HEK293 (cell line): Measurements from ENCODE around the gene CCDC71L.

ENCODE experiments used
- GLIS1 ChIP-seq: fragments of 450-650 bp; formaldehyde crosslinking; IDR thresholded peaks from 2 replicates; pipeline ENCODE4 v1.5.1; 2016; ENCODE audit warnings: missing biosample characterization, missing genetic modification characterization
- GLIS2 ChIP-seq: fragments of 450-650 bp; formaldehyde crosslinking; IDR thresholded peaks from 2 replicates; pipeline ENCODE4 v1.5.1; 2016; ENCODE audit warnings: missing biosample characterization, missing genetic modification characterization
- HOXC10 ChIP-seq: sonication (generic); formaldehyde crosslinking; IDR thresholded peaks from 2 replicates; pipeline ENCODE4 v1.8.1; 2023; ENCODE audit warnings: mild to moderate bottlenecking, missing genetic modification reagents
- IKZF3 ChIP-seq: fragments of 450-650 bp; IDR thresholded peaks from 2 replicates; pipeline ENCODE4 v1.5.0; 2018; ENCODE audit warnings: missing biosample characterization, mild to moderate bottlenecking, missing genetic modification characterization, moderate library complexity
- KLF16 ChIP-seq: fragments of 450-650 bp; formaldehyde crosslinking; IDR thresholded peaks from 2 replicates; pipeline ENCODE4 v1.5.1; 2017; ENCODE audit warnings: missing biosample characterization, missing genetic modification characterization
- KLF8 ChIP-seq: fragments of 450-650 bp; formaldehyde crosslinking; IDR thresholded peaks from 2 replicates; pipeline ENCODE4 v1.5.1; 2016; ENCODE audit warnings: missing biosample characterization, missing genetic modification characterization
- SALL2 ChIP-seq: fragments of 450-650 bp; formaldehyde crosslinking; IDR thresholded peaks from 2 replicates; pipeline ENCODE4 v1.5.0; 2017; ENCODE audit warnings: missing biosample characterization, mild to moderate bottlenecking, missing genetic modification characterization, borderline replicate concordance
- SCRT2 ChIP-seq: fragments of 450-650 bp; formaldehyde crosslinking; IDR thresholded peaks from 2 replicates; pipeline ENCODE4 v1.5.1; 2016; ENCODE audit warnings: missing biosample characterization, missing genetic modification characterization
- ZFP37 ChIP-seq: fragments of 450-650 bp; formaldehyde crosslinking; IDR thresholded peaks from 2 replicates; pipeline ENCODE4 v1.5.1; 2016; ENCODE audit warnings: missing biosample characterization, missing genetic modification characterization
- ZIC2 ChIP-seq: fragments of 450-650 bp; formaldehyde crosslinking; IDR thresholded peaks from 2 replicates; pipeline ENCODE4 v1.5.1; 2016; ENCODE audit warnings: missing biosample characterization, missing genetic modification characterization
- ZNF157 ChIP-seq: fragments of 450-650 bp; formaldehyde crosslinking; IDR thresholded peaks from 2 replicates; pipeline ENCODE4 v1.5.1; 2016; ENCODE audit warnings: missing biosample characterization, missing genetic modification characterization
- ZNF2 ChIP-seq: fragments of 450-650 bp; formaldehyde crosslinking; IDR thresholded peaks from 2 replicates; pipeline ENCODE4 v1.5.1; 2016; ENCODE audit warnings: missing biosample characterization, missing genetic modification characterization
- ZNF274 ChIP-seq, 2 experiments: fragments of 200-500 bp in 1 of 2; fragments of 450-650 bp in 1 of 2; sonication (Bioruptor generic) in 1 of 2; formaldehyde crosslinking in 1 of 2; IDR thresholded peaks; 2 replicates each; pipeline versions ENCODE4 v1.5.1 to v1.6.1; 2014 to 2016; ENCODE audit warnings: borderline replicate concordance in 1 of 2, inconsistent platforms in 1 of 2, low read length in 1 of 2, missing biosample characterization in 1 of 2, missing genetic modification characterization in 1 of 2
- ZNF350 ChIP-seq: fragments of 450-650 bp; formaldehyde crosslinking; IDR thresholded peaks from 2 replicates; pipeline ENCODE4 v1.5.0; 2017; ENCODE audit warnings: missing biosample characterization, mild to moderate bottlenecking, missing genetic modification characterization
- ZNF391 ChIP-seq: fragments of 450-650 bp; formaldehyde crosslinking; IDR thresholded peaks from 2 replicates; pipeline ENCODE4 v1.5.1; 2016; ENCODE audit warnings: low read depth, missing biosample characterization, missing genetic modification characterization, borderline replicate concordance
- ZNF426 ChIP-seq: fragments of 450-650 bp; formaldehyde crosslinking; IDR thresholded peaks from 2 replicates; pipeline ENCODE4 v1.5.1; 2017; ENCODE audit warnings: missing biosample characterization, missing genetic modification characterization, mild to moderate bottlenecking, inconsistent platforms, moderate library complexity
- ZNF768 ChIP-seq: fragments of 450-650 bp; formaldehyde crosslinking; IDR thresholded peaks from 2 replicates; pipeline ENCODE4 v1.5.1; 2018; ENCODE audit warnings: missing biosample characterization, mild to moderate bottlenecking, missing genetic modification characterization
- ZSCAN30 ChIP-seq: fragments of 450-650 bp; IDR thresholded peaks from 2 replicates; pipeline ENCODE4 v1.5.1; 2018; ENCODE audit warnings: missing biosample characterization, mild to moderate bottlenecking, missing genetic modification characterization, moderate library complexity
- TF ChIP-seq, protein P1 (sequence below): fragments of 450-650 bp; formaldehyde crosslinking; conservative IDR thresholded peaks from 2 replicates; pipeline ENCODE4 v1.5.1; 2016; ENCODE audit warnings: low read depth, missing biosample characterization, missing genetic modification characterization
- TF ChIP-seq, protein P2 (sequence below): fragments of 450-650 bp; formaldehyde crosslinking; conservative IDR thresholded peaks from 2 replicates; pipeline ENCODE4 v1.5.1; 2016; ENCODE audit warnings: low read depth, missing biosample characterization, missing genetic modification characterization
- TF ChIP-seq, protein P3 (sequence below): fragments of 450-650 bp; formaldehyde crosslinking; IDR thresholded peaks from 2 replicates; pipeline ENCODE4 v1.5.1; 2017; ENCODE audit warnings: missing biosample characterization, missing genetic modification characterization
- TF ChIP-seq, protein P4 (sequence below): fragments of 450-650 bp; formaldehyde crosslinking; IDR thresholded peaks from 2 replicates; pipeline ENCODE4 v1.5.1; 2016; ENCODE audit warnings: missing biosample characterization, missing genetic modification characterization
- TF ChIP-seq, protein P5 (sequence below): fragments of 450-650 bp; formaldehyde crosslinking; IDR thresholded peaks from 2 replicates; pipeline ENCODE4 v1.5.1; 2016; ENCODE audit warnings: missing biosample characterization, missing genetic modification characterization

CCDC71L gene

DNA sequence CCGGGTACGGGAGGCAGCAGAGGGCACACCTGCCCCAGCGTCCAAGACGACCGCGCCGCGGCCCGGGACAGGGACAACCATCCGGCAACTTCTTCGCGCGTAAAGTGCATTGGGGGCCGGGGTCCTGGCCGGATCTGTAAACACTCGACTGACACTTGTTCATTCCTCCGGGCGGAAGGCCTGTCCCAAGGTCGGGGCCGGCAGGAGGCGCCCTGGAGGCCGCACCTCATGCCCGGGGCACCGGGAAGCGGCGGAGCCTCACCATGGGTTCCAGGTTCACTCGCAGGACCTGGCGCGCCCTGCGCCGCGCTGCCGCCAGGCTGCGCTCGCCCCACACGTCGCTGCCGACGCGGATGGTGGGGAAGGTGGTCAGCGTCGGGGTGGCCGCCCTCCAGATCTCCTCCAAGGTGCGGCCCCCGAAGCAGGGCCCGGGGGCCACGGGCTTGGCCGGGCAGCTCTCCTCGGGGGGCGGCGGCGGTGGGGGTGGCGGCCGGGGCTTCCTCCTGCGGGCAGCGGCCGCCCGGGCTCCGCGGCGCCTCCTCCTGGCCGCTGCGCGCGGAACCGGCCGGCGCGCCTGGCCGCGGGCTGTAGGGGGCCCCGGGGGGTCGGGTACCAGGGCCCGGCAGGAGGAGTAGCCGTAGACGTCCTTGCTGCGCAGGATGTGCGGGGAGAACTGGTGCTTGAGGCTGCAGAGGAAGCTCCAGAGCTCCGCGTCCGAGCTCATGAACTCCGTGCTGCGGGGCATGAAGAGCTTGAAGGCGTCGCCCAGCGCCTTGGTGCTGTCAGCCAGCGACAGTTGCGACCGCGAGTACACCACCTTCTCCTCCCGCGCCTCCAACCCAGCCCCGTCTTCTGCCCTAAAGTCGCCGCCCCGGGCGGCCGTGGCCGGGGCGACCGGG, 746 bp downstream of the CCDC71L start (continued):
- TF ChIP-seq, protein P1, sequence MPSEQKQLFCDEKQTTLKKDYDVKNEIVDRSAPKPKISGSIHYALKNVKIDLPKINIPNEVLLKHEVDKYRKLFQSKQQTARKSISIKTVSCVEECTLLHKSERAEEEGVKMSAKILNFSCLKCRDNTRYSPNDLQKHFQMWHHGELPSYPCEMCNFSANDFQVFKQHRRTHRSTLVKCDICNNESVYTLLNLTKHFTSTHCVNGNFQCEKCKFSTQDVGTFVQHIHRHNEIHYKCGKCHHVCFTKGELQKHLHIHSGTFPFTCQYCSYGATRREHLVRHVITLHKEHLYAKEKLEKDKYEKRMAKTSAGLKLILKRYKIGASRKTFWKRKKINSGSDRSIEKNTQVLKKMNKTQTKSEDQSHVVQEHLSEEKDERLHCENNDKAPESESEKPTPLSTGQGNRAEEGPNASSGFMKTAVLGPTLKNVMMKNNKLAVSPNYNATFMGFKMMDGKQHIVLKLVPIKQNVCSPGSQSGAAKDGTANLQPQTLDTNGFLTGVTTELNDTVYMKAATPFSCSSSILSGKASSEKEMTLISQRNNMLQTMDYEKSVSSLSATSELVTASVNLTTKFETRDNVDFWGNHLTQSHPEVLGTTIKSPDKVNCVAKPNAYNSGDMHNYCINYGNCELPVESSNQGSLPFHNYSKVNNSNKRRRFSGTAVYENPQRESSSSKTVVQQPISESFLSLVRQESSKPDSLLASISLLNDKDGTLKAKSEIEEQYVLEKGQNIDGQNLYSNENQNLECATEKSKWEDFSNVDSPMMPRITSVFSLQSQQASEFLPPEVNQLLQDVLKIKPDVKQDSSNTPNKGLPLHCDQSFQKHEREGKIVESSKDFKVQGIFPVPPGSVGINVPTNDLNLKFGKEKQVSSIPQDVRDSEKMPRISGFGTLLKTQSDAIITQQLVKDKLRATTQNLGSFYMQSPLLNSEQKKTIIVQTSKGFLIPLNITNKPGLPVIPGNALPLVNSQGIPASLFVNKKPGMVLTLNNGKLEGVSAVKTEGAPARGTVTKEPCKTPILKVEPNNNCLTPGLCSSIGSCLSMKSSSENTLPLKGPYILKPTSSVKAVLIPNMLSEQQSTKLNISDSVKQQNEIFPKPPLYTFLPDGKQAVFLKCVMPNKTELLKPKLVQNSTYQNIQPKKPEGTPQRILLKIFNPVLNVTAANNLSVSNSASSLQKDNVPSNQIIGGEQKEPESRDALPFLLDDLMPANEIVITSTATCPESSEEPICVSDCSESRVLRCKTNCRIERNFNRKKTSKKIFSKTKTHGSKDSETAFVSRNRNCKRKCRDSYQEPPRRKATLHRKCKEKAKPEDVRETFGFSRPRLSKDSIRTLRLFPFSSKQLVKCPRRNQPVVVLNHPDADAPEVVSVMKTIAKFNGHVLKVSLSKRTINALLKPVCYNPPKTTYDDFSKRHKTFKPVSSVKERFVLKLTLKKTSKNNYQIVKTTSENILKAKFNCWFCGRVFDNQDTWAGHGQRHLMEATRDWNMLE (tag by site-specific recombination), result no peak; the same call in 1 of the 2 replicates
- peak; percentile 94 for TF ChIP-seq SCRT2
- peak; percentile 76; the same call in 1 of the 2 replicates for TF ChIP-seq ZFP37 (tag by site-specific recombination)
- TF ChIP-seq ZSCAN30 (tag by site-specific recombination), result peak; percentile 80
- TF ChIP-seq SALL2, result no peak
- TF ChIP-seq, protein P2, sequence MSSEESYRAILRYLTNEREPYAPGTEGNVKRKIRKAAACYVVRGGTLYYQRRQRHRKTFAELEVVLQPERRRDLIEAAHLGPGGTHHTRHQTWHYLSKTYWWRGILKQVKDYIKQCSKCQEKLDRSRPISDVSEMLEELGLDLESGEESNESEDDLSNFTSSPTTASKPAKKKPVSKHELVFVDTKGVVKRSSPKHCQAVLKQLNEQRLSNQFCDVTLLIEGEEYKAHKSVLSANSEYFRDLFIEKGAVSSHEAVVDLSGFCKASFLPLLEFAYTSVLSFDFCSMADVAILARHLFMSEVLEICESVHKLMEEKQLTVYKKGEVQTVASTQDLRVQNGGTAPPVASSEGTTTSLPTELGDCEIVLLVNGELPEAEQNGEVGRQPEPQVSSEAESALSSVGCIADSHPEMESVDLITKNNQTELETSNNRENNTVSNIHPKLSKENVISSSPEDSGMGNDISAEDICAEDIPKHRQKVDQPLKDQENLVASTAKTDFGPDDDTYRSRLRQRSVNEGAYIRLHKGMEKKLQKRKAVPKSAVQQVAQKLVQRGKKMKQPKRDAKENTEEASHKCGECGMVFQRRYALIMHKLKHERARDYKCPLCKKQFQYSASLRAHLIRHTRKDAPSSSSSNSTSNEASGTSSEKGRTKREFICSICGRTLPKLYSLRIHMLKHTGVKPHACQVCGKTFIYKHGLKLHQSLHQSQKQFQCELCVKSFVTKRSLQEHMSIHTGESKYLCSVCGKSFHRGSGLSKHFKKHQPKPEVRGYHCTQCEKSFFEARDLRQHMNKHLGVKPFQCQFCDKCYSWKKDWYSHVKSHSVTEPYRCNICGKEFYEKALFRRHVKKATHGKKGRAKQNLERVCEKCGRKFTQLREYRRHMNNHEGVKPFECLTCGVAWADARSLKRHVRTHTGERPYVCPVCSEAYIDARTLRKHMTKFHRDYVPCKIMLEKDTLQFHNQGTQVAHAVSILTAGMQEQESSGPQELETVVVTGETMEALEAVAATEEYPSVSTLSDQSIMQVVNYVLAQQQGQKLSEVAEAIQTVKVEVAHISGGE, result peak; percentile 36; the same call in 1 of the 2 replicates
- no peak for TF ChIP-seq ZNF350 (tag by site-specific recombination)
- no peak for TF ChIP-seq ZNF157 (tag by site-specific recombination)
- TF ChIP-seq, protein P3, sequence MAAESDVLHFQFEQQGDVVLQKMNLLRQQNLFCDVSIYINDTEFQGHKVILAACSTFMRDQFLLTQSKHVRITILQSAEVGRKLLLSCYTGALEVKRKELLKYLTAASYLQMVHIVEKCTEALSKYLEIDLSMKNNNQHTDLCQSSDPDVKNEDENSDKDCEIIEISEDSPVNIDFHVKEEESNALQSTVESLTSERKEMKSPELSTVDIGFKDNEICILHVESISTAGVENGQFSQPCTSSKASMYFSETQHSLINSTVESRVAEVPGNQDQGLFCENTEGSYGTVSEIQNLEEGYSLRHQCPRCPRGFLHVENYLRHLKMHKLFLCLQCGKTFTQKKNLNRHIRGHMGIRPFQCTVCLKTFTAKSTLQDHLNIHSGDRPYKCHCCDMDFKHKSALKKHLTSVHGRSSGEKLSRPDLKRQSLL (tag by site-specific recombination), result peak; percentile 22; the same call in 1 of the 2 replicates
- peak; percentile 69; the same call in 1 of the 2 replicates for TF ChIP-seq IKZF3 (tag by site-specific recombination)
- no peak for TF ChIP-seq ZNF426 (tag by site-specific recombination)
- TF ChIP-seq GLIS1 (tag by site-specific recombination), result peak; percentile 69
- TF ChIP-seq, protein P4, sequence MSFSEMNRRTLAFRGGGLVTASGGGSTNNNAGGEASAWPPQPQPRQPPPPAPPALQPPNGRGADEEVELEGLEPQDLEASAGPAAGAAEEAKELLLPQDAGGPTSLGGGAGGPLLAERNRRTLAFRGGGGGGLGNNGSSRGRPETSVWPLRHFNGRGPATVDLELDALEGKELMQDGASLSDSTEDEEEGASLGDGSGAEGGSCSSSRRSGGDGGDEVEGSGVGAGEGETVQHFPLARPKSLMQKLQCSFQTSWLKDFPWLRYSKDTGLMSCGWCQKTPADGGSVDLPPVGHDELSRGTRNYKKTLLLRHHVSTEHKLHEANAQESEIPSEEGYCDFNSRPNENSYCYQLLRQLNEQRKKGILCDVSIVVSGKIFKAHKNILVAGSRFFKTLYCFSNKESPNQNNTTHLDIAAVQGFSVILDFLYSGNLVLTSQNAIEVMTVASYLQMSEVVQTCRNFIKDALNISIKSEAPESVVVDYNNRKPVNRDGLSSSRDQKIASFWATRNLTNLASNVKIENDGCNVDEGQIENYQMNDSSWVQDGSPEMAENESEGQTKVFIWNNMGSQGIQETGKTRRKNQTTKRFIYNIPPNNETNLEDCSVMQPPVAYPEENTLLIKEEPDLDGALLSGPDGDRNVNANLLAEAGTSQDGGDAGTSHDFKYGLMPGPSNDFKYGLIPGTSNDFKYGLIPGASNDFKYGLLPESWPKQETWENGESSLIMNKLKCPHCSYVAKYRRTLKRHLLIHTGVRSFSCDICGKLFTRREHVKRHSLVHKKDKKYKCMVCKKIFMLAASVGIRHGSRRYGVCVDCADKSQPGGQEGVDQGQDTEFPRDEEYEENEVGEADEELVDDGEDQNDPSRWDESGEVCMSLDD (tag by site-specific recombination), result peak; percentile 42; the same call in 1 of the 2 replicates
- no peak for TF ChIP-seq HOXC10 (CRISPR knock-in tag)
- no peak for TF ChIP-seq ZNF274 (IDR thresholded peaks at IDR 0.05; ENCODE audit: low read length)
- no peak for TF ChIP-seq ZNF274 (tag by site-specific recombination; IDR thresholded peaks at IDR 0.05; ENCODE audit: borderline replicate concordance)
- TF ChIP-seq ZIC2 (tag by site-specific recombination), result peak; percentile 62
- peak; percentile 53; the same call in 1 of the 2 replicates for TF ChIP-seq ZNF2 (tag by site-specific recombination)
- TF ChIP-seq, protein P5, sequence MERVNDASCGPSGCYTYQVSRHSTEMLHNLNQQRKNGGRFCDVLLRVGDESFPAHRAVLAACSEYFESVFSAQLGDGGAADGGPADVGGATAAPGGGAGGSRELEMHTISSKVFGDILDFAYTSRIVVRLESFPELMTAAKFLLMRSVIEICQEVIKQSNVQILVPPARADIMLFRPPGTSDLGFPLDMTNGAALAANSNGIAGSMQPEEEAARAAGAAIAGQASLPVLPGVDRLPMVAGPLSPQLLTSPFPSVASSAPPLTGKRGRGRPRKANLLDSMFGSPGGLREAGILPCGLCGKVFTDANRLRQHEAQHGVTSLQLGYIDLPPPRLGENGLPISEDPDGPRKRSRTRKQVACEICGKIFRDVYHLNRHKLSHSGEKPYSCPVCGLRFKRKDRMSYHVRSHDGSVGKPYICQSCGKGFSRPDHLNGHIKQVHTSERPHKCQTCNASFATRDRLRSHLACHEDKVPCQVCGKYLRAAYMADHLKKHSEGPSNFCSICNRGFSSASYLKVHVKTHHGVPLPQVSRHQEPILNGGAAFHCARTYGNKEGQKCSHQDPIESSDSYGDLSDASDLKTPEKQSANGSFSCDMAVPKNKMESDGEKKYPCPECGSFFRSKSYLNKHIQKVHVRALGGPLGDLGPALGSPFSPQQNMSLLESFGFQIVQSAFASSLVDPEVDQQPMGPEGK (tag by site-specific recombination), result peak; percentile 58
- peak; percentile 84 for TF ChIP-seq GLIS2 (tag by site-specific recombination)
- no peak for TF ChIP-seq ZNF391 (tag by site-specific recombination)
- no peak for TF ChIP-seq ZNF768 (tag by site-specific recombination)
- TF ChIP-seq KLF8, result peak; percentile 33; the same call in 1 of the 2 replicates
- no peak for TF ChIP-seq KLF16 (tag by site-specific recombination)
